ENCODE results near the gene FSTL5. TPM values are rescaled to one million over a fixed set of nuclear protein-coding genes. Genes with fewer than 3 reads are reported as not detected.

The FSTL5 gene
- total and polyA plus RNA-seq, 2 of the 13 experiments (the other 11 are each of a cell fraction or from before 2014, with no cell fraction given): 0.03 to 0.07 TPM

DNA sequence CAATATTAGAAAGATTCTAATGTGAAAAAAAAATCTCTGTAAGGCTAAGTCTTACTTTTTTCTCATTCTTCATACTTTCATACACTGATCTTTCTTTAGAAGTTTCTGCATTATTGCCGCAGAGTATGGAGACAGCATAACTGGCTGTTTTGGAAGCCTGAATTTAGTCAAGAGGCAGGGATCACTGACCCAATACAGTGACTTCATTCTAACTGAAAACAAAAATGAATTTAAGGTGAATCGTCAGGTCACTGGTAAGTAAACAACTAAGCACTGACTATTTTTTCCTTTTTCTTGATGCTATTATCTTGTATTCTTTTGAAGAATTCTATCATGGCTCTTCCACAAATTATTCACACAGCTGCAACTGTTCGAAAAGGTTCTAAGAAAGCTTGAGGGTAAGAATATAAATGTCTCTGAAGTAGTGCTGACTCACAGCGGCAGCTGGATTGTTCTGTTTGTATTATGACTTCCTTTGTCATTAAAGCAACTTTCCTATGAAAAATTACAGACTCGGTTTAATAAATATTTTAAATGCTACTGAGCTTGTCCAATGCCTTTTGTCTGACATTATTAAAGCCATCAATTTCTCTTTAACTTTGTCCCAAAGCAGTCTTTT is 609.3 kb downstream of the FSTL5 start (continued):
- TF ChIP-seq, protein P1, sequence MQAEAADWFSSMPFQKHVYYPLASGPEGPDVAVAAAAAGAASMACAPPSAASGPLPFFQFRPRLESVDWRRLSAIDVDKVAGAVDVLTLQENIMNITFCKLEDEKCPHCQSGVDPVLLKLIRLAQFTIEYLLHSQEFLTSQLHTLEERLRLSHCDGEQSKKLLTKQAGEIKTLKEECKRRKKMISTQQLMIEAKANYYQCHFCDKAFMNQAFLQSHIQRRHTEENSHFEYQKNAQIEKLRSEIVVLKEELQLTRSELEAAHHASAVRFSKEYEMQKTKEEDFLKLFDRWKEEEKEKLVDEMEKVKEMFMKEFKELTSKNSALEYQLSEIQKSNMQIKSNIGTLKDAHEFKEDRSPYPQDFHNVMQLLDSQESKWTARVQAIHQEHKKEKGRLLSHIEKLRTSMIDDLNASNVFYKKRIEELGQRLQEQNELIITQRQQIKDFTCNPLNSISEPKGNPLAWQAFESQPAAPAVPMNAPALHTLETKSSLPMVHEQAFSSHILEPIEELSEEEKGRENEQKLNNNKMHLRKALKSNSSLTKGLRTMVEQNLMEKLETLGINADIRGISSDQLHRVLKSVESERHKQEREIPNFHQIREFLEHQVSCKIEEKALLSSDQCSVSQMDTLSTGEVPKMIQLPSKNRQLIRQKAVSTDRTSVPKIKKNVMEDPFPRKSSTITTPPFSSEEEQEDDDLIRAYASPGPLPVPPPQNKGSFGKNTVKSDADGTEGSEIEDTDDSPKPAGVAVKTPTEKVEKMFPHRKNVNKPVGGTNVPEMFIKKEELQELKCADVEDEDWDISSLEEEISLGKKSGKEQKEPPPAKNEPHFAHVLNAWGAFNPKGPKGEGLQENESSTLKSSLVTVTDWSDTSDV (CRISPR knock-in tag; IDR thresholded peaks at IDR 0.05): no peak
- TF ChIP-seq SIX1 (CRISPR knock-in tag; IDR thresholded peaks at IDR 0.05; ENCODE audit: borderline replicate concordance) (no peak), REPIN1 (CRISPR knock-in tag; IDR thresholded peaks at IDR 0.05; ENCODE audit: borderline replicate concordance, low read depth) (no peak)
- TF ChIP-seq, protein P2, sequence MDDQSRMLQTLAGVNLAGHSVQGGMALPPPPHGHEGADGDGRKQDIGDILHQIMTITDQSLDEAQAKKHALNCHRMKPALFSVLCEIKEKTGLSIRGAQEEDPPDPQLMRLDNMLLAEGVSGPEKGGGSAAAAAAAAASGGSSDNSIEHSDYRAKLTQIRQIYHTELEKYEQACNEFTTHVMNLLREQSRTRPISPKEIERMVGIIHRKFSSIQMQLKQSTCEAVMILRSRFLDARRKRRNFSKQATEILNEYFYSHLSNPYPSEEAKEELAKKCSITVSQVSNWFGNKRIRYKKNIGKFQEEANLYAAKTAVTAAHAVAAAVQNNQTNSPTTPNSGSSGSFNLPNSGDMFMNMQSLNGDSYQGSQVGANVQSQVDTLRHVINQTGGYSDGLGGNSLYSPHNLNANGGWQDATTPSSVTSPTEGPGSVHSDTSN (CRISPR knock-in tag; IDR thresholded peaks at IDR 0.05; ENCODE audit: borderline replicate concordance): no peak
- TF ChIP-seq, protein P3, sequence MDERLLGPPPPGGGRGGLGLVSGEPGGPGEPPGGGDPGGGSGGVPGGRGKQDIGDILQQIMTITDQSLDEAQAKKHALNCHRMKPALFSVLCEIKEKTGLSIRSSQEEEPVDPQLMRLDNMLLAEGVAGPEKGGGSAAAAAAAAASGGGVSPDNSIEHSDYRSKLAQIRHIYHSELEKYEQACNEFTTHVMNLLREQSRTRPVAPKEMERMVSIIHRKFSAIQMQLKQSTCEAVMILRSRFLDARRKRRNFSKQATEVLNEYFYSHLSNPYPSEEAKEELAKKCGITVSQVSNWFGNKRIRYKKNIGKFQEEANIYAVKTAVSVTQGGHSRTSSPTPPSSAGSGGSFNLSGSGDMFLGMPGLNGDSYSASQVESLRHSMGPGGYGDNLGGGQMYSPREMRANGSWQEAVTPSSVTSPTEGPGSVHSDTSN (CRISPR knock-in tag; IDR thresholded peaks at IDR 0.05): no peak

DNA sequence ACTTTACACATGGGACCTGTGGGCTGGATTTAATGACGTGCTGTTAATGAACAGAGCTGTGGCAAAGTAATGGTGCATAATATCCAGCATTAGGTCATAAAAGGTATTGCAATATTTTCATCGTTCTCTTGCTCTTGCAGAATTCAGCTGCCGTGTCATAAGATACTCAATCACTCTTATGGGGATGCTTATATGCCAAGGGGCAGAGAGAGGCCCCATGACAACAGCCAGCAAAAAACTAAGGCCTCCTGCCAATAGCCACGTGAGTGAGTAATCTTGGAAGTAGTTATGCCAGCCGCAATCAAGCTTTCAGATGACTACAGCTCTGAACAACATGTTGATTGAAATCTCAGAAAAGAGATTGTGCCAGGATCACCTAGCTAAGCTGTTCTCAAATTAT is 616.9 kb downstream of the FSTL5 start:
- in situ Hi-C loops (cut with HindIII; ENCODE audit: extremely low pct_ligation_motif_present, low pct_unique_long_range_greater_than_20kb) (no loop called here), intact Hi-C loops (cut with micrococcal nuclease; ENCODE audit: unreplicated experiment) (no loop called here)
- Histone ChIP-seq H2AFZ (ENCODE audit: low read length) (no peak overlapping the region), H3K4me1 (ENCODE audit: insufficient read depth, low read length) (no peaks in the 10 kb centered on the region), H3K36me3 (replicated peaks in 1 of 2; ENCODE audit: control insufficient read depth in 1 of 2, insufficient read depth in 2 of 2, low read length in 2 of 2) (no peaks in the 10 kb centered on the region), H3K4me2 (ENCODE audit: low read depth, low read length) (no peak overlapping the region), H4K20me1 (ENCODE audit: insufficient read depth, low read length) (no peaks in the 10 kb centered on the region), H3K27ac (ENCODE audit: extremely low read length, insufficient read depth, low read length) (no peak overlapping the region), H3K9ac (ENCODE audit: insufficient read depth, low read depth, low read length) (no peak overlapping the region), H3K4me3 (replicated peaks in 1 of 3; ENCODE audit: insufficient read depth in 1 of 3, low read depth in 2 of 3, low read length in 3 of 3) (no peak overlapping the region), H3K79me2 (ENCODE audit: insufficient read depth, low read length) (no peaks in the 10 kb centered on the region), H3K27me3 (ENCODE audit: control insufficient read depth in 1 of 2, insufficient read depth in 2 of 2, low read length in 2 of 2) (no peaks in the 10 kb centered on the region), H3K9me3 (ENCODE audit: low read length) (no peaks in the 10 kb centered on the region)
- FAIRE-seq (no peak), ATAC-seq (no peak), DNase-seq (ENCODE audit: low spot score) (no peak)
- no TSS peak for BruUV-seq (replicated peaks)
- 2% methylated on average over 5 of the region's 5 CpGs for WGBS (ENCODE audit: low lambda C conversion rate)
- ChIA-PET POLR2A (no interaction called here), CTCF (ENCODE audit: low intra/inter-chr PET ratio, low total read pairs) (no interaction called here)
- TF ChIP-seq, protein P4, sequence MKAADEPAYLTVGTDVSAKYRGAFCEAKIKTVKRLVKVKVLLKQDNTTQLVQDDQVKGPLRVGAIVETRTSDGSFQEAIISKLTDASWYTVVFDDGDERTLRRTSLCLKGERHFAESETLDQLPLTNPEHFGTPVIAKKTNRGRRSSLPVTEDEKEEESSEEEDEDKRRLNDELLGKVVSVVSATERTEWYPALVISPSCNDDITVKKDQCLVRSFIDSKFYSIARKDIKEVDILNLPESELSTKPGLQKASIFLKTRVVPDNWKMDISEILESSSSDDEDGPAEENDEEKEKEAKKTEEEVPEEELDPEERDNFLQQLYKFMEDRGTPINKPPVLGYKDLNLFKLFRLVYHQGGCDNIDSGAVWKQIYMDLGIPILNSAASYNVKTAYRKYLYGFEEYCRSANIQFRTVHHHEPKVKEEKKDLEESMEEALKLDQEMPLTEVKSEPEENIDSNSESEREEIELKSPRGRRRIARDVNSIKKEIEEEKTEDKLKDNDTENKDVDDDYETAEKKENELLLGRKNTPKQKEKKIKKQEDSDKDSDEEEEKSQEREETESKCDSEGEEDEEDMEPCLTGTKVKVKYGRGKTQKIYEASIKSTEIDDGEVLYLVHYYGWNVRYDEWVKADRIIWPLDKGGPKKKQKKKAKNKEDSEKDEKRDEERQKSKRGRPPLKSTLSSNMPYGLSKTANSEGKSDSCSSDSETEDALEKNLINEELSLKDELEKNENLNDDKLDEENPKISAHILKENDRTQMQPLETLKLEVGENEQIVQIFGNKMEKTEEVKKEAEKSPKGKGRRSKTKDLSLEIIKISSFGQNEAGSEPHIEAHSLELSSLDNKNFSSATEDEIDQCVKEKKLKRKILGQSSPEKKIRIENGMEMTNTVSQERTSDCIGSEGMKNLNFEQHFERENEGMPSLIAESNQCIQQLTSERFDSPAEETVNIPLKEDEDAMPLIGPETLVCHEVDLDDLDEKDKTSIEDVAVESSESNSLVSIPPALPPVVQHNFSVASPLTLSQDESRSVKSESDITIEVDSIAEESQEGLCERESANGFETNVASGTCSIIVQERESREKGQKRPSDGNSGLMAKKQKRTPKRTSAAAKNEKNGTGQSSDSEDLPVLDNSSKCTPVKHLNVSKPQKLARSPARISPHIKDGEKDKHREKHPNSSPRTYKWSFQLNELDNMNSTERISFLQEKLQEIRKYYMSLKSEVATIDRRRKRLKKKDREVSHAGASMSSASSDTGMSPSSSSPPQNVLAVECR (CRISPR knock-in tag; IDR thresholded peaks at IDR 0.05; ENCODE audit: borderline replicate concordance): no peak
- TF ChIP-seq ZNF432 (CRISPR knock-in tag; IDR thresholded peaks at IDR 0.05; ENCODE audit: borderline replicate concordance) (no peak), ZNF567 (CRISPR knock-in tag; IDR thresholded peaks at IDR 0.05; ENCODE audit: borderline replicate concordance) (no peak), ZNF629 (CRISPR knock-in tag; conservative IDR thresholded peaks at IDR 0.05) (no peak)
- TF ChIP-seq, protein P5, sequence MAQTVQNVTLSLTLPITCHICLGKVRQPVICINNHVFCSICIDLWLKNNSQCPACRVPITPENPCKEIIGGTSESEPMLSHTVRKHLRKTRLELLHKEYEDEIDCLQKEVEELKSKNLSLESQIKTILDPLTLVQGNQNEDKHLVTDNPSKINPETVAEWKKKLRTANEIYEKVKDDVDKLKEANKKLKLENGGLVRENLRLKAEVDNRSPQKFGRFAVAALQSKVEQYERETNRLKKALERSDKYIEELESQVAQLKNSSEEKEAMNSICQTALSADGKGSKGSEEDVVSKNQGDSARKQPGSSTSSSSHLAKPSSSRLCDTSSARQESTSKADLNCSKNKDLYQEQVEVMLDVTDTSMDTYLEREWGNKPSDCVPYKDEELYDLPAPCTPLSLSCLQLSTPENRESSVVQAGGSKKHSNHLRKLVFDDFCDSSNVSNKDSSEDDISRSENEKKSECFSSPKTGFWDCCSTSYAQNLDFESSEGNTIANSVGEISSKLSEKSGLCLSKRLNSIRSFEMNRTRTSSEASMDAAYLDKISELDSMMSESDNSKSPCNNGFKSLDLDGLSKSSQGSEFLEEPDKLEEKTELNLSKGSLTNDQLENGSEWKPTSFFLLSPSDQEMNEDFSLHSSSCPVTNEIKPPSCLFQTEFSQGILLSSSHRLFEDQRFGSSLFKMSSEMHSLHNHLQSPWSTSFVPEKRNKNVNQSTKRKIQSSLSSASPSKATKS (CRISPR knock-in tag; IDR thresholded peaks at IDR 0.05): no peak
